Measurements from ENCODE around the gene CABLES1. TPM values are rescaled to one million over a fixed set of nuclear protein-coding genes. Genes with fewer than 3 reads are reported as not detected.

The CABLES1 gene
- total RNA-seq, 4 donors from 2014 or later, result 6.6 to 28.5 (median 19.5) TPM

DNA sequence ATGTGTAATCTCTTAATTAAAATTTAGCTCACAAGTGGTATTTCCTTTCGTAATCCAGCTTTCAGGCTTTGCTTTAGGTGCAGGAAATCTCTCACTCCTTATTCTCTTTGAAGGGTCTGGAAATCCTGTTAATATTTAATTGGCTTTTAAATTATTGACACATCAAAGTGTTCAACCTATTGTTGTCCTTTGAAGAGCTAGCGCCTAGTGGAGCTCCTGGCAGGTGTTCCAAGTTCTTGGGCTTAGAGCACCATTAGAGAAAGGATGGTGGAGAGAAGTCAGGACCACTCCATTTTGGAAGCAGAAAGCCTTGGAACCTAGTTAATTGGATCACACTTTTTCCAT is 92.4 kb downstream of the CABLES1 start:
- Histone ChIP-seq H3K4me1 (peaks cover 0 to 19% (median 10%) of the 10 kb centered on the region in 4 donors), H3K27ac (peak overlapping the region in 3 of 4 donors; percentile 14 to 55 (median 46)), H3K27me3 (no peaks in the 10 kb centered on the region), H3K4me3 (no peak overlapping the region), H3K36me3 (no peaks in the 10 kb centered on the region), H3K9me3 (no peaks in the 10 kb centered on the region)
- TF ChIP-seq CTCF (IDR thresholded peaks at IDR 0.05) (no peak), POLR2A (IDR thresholded peaks at IDR 0.05) (no peak)
- no peak for DNase-seq

- no peaks in the 10 kb centered on the region for H3K27me3 ChIP-seq
- no peaks in the 10 kb centered on the region for H3K36me3 ChIP-seq
- H3K4me1 ChIP-seq, result peaks cover 0 to 19% (median 10%) of the 10 kb centered on the region in 4 donors
- H3K27ac ChIP-seq, result peak overlapping the region in 2 of 4 donors; percentile 32 to 40
- no peak for TF ChIP-seq CTCF (IDR thresholded peaks at IDR 0.05)
- no peak for TF ChIP-seq POLR2A (IDR thresholded peaks at IDR 0.05)
- H3K4me3 ChIP-seq, result no peak overlapping the region
- no peaks in the 10 kb centered on the region for H3K9me3 ChIP-seq
- peak in 2 of 3 donors; percentile 20 to 53 for DNase-seq
Observed at GRCh38 chr18:23228102-23229061, 93.1 kb downstream of the CABLES1 start.

GRCh38 chr18:23229472-23229871 is 94.2 kb downstream of the CABLES1 start:
- no peak for TF ChIP-seq CTCF (IDR thresholded peaks at IDR 0.05)
- no peak for TF ChIP-seq POLR2A (IDR thresholded peaks at IDR 0.05)
- Histone ChIP-seq H3K4me1 (peaks cover 0 to 19% (median 10%) of the 10 kb centered on the region in 4 donors), H3K27ac (peak overlapping the region in 1 of 4 donors; percentile 32)

DNA sequence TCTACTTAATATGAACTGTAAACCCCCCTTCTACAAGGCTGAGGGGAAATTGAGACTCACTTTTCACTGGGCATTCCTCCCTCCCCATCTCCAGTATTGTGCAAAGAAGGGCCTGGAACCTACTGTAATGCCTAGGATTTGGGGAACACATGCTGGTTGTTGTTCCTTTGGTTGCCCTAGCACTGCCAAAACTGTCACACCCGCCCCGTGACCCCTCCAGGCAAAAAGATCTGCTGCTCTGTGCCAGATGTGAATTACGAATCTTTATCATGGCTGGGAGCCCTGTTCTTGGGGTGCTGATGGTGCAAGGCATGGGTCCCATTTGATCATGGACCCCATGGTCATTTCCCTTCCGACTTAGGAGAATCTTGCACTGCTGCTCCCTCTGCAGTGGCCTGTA is 95.4 kb downstream of the CABLES1 start:
- no peak for DNase-seq
- no peak for TF ChIP-seq CTCF (IDR thresholded peaks at IDR 0.05)
- no peak for TF ChIP-seq POLR2A (IDR thresholded peaks at IDR 0.05)
- peak overlapping the region; percentile 27 to 71 (median 37) for H3K27ac ChIP-seq
- H3K36me3 ChIP-seq, result peaks cover 0 to 4% (median 0%) of the 10 kb centered on the region in 3 donors
- H3K27me3 ChIP-seq, result no peaks in the 10 kb centered on the region
- H3K4me3 ChIP-seq, result no peak overlapping the region
- peaks cover 0 to 19% (median 10%) of the 10 kb centered on the region in 4 donors for H3K4me1 ChIP-seq
- H3K9me3 ChIP-seq, result no peaks in the 10 kb centered on the region

More at GRCh38 chr18:23229472-23229871, 94.2 kb downstream of the CABLES1 start:
- Histone ChIP-seq H3K9me3 (no peaks in the 10 kb centered on the region), H3K27me3 (no peaks in the 10 kb centered on the region), H3K4me3 (no peak overlapping the region), H3K36me3 (peaks cover 0 to 4% (median 0%) of the 10 kb centered on the region in 3 donors)
- DNase-seq, result no peak

GRCh38 chr18:23231340-23232021 is 96.2 kb downstream of the CABLES1 start:
- TF ChIP-seq CTCF (IDR thresholded peaks at IDR 0.05) (no peak), POLR2A (IDR thresholded peaks at IDR 0.05) (no peak)
- peaks cover 0 to 4% (median 0%) of the 10 kb centered on the region in 3 donors for H3K36me3 ChIP-seq
- H3K9me3 ChIP-seq, result no peaks in the 10 kb centered on the region
- DNase-seq, result peak in 2 of 3 donors; percentile 80 to 89
- H3K4me3 ChIP-seq, result no peak overlapping the region
- no peaks in the 10 kb centered on the region for H3K27me3 ChIP-seq
- peaks cover 0 to 19% (median 10%) of the 10 kb centered on the region in 4 donors for H3K4me1 ChIP-seq
- H3K27ac ChIP-seq, result peak overlapping the region; percentile 35 to 71 (median 40)

All from Peyer's patch (tissue), 4 donors.